GM19240 (cell line): ENCODE data around the gene KISS1R.
"Not testable (repeated sequence)": the region's sequence is repeated elsewhere in the genome, so short reads cannot be mapped to it uniquely, and the experiment has no call there.

Experiments used
- DNase-seq: peaks from one replicate; pipeline ENCODE4 v3.0.0; 2011; ENCODE audit warnings: low spot score; ENCODE audit not compliant: insufficient read length

The KISS1R gene

DNA sequence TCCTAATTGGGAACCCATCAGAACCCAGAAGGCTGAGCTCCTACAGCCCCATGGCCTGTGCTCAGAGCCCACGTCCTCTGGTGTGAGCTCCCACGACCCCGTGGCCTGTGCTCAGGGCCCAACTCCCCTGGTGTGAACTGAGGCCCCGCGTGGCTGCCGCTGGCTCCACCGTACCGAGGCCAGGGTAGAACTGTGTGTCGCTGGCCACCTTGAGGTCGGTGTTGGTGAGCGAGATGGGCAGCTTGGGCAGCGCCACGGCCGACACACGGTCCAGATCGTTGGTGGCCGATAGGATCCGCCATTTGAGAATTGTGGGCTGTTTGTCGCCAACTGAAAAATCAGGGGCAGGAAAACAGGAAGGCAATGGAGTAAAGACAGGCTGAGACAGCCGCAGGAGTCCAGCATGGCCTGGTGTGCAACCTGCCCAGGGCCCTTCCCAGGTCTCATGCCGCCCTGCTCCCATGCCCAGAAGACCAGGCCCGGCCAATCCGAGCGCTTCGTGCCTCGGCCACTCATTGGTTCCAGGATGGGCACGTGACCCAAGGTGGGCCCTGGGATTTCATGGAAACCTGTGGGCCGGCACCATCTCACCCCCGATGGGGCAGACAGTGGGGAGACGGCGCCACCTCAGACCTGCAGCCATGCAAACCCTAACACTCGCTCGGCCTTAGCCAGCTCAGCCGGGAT, 35.6 kb upstream of the KISS1R start:
- DNase-seq, result no peak

DNA sequence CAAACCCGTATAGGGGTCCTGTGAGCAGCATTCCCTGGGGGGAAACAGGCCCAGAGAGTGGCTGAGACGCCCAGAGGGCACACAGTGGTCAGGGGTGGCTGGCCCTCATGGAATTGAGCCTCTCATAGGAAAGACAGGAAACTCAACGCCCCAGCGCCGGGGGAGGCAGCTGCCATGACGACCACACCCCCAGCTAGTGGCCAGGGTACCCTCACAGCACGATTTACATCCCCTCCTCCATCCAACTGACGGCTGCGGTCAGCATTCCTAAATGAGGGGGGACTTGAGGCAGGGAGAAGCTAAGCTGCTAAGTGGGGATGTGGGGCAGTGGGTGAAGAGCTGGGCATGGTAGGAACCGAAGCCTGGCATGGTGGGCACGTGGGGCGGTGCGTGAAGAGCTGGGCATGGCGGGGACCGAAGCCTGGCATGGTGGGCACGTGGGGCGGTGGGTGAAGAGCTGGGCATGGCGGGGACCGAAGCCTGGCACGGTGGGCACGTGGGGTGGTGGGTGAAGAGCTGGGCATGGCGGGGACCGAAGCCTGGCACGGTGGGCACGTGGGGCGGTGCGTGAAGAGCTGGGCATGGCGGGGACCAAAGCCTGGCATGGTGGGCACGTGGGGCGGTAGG, 34.1 kb upstream of the KISS1R start:
- no peak for DNase-seq

GRCh38 chr19:883661-884211, 33.4 kb upstream of the KISS1R start:
- DNase-seq, result no peak

- DNase-seq, result no peak
Measured at GRCh38 chr19:884420-885211, 32.5 kb upstream of the KISS1R start.

GRCh38 chr19:885536-886224, 31.5 kb upstream of the KISS1R start:
- DNase-seq, result no peak

DNA sequence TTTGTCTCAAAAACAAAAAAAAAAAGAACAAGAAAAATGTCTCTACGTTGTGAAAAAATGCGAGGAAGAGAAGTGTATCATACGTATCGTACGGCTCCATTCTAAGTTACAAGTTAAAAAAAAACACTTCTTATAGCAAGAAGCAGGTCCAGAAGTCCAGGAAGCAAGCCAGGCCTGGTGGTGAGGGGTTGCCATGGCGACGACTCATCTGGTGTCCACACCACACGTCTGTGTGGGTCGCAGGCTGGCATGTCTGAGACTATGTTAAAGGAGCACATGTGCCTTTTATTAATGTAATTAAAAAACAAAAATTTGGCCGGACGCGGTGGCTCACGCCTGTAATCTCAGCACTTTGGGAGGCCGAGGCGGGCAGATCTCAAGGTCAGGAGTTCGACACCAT, 30.1 kb upstream of the KISS1R start:
- DNase-seq, result no peak

DNA sequence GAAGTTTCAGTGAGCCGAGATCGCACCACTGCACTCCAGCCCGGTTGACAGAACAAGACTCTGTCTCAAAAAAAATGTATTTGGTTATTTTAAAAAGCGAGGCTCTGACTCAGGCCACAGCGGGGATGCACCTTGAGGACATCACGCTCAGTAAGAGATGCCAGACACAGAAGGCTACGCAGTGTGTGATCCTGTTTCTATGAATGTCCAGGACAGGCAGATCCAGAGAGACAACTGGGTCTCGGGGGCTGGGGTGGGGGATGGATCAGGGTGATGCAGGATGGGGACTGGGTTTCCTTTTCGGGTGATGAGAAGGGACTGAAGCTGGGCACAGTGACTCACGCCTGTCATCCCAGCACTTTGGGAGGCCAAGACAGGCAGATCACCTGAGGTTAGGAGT, 29.5 kb upstream of the KISS1R start:
- DNase-seq, result no peak

GRCh38 chr19:888581-889385, 28.4 kb upstream of the KISS1R start:
- no peak for DNase-seq

DNA sequence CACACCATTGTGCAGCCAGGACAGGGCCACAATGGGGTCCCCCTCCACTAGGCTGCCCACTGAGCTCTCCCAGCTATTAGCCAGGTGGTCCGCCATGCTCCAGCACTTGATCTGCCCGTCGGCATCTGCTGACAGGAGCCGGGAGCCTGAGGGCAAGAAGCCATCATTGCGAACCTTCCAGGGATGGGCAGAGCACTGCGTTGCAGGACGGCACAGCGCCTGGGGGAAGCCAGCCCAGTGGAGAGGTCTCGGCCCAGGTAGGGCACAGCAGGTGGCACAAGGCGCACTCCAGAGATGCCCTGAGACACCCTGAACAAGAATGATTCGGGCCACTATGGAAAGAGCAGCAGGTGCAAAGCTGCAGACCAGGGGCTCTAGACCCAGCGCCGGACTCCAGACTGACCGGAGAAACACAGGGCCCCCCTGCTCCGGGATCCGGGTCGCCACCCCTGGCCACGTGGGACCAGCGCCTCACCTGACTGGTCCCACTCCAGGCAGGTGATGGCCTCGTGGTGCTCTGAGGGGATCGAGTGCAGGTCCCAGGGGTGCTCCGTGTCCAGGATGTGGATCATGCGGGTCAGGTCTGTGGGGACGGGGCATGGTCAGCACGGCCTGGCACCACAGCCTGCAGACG, 27.4 kb upstream of the KISS1R start:
- DNase-seq, result no peak

- no peak for DNase-seq
Measured at GRCh38 chr19:890831-891230, 26.3 kb upstream of the KISS1R start.

DNA sequence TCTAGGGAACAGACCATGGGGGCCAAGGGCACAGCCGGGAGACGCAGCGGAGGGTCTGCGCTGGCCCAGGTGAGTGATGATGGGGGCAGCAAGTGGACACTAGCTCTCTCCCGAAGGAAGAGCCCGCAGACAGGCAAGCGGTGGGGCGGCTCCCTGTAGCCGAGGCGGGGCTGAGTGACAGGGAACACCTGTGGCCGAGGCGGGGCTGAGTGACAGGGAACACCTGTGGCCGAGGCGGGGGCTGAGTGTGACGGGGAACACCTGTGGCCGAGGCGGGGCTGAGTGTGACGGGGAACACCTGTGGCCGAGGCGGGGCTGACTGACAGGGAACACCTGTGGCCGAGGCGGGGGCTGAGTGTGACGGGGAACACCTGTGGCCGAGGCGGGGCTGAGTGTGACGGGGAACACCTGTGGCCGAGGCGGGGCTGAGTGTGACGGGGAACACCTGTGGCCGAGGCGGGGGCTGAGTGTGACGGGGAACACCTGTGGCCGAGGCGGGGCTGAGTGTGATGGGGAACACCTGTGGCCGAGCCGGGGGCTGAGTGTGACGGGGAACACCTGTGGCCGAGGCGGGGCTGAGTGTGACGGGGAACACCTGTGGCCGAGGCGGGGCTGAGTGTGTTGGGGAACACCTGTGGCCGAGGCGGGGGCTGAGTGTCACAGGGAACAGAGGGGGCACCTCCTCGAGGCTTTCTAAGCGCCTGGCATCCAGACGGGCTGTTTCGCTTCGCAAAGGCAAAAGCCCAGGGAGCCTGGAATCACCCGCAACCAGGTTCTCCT, 25.5 kb upstream of the KISS1R start:
- not testable (repeated sequence) for DNase-seq

DNA sequence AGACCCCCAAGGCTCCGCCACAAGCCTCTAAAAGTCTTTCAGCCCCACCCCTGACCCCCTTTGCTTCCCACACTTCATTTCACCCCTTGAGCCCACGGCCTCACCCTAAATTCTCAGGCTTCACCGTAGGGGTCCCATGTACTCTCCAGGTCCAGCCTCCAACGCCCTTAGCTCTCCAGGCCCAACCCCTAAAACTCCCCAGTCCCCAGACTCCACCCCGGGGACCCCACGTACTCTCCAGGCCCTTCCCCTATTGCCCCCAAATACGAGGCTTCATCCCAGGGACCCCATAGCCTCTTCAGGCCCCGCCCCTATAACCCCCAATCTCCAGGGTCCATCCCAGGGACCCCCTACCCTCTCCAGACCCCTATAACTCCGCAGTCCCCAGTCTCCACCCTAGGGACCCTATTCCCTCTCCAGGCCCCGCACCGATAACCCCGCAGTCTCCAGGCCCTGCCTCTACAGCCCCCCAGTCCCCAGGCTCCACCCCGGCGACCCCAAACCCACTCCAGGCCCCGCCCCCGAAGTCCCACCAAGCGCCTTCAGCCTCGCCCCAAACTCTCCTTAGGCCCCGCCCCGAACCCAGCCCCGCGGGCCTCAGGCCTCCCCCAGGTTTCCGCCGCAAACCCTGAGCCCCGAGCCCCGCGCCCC, 24.8 kb upstream of the KISS1R start:
- DNase-seq, result peak; percentile 60

DNA sequence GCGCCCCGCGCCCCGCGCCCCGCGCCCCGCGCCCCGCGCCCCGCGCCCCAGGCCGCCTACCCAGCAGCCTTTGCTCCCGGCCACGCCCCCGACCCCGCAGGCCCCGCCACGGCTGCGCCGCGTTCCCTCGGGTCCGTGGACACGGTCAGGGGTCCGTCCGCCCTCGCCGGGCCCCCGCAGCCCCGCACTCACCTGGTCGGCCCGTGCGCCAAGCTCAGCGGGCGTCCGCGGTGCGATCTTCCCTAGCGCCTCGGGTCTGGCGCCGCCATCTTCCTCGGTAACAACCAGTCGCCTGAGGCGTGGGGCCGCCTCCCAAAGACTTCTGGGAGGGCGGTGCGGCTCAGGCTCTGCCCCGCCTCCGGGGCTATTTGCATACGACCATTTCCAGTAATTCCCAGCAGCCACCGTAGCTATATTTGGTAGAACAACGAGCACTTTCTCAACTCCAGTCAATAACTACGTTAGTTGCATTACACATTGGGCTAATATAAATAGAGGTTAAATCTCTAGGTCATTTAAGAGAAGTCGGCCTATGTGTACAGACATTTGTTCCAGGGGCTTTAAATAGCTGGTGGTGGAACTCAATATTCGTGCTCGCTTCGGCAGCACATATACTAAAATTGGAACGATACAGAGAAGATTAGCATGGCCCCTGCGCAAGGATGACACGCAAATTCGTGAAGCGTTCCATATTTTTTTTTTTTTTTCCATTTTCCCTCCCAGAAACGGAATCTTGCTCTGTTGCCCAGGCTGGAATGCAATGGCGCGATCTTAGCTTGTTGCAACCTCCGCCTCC, 24.0 kb upstream of the KISS1R start, which contains the start of the genes MED16 and RNU6-9:
TSS of gene MED16 (minus strand) at position 294 of the 796 bp plus-strand sequence. CDS start 2,056 bp downstream, outside the sequence.
TSS of gene RNU6-9 (plus strand) at position 591 of the 796 bp plus-strand sequence.
- DNase-seq, result peak; percentile 100

DNA sequence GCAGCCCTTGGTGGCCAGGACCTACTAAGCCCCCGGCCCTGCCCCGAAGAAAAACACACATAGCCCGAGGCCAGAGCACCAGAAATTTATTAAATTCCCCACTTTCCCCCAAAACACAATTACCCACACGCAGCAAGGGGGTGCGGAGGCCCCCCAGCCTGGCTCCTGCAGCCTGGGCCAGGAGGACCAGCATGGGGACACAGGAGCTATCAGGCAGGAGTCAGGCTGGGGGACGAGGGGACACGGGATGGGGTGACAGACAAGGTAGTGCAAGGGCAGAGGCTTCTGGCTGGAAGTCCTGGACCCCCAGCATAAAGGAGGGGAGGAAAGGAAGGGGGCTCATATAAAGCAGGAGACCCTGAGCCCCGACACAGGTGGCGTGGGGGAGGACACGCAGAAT, 20.7 kb upstream of the KISS1R start:
- DNase-seq, result no peak

GRCh38 chr19:896999-897398, 20.1 kb upstream of the KISS1R start:
- DNase-seq, result no peak

DNA sequence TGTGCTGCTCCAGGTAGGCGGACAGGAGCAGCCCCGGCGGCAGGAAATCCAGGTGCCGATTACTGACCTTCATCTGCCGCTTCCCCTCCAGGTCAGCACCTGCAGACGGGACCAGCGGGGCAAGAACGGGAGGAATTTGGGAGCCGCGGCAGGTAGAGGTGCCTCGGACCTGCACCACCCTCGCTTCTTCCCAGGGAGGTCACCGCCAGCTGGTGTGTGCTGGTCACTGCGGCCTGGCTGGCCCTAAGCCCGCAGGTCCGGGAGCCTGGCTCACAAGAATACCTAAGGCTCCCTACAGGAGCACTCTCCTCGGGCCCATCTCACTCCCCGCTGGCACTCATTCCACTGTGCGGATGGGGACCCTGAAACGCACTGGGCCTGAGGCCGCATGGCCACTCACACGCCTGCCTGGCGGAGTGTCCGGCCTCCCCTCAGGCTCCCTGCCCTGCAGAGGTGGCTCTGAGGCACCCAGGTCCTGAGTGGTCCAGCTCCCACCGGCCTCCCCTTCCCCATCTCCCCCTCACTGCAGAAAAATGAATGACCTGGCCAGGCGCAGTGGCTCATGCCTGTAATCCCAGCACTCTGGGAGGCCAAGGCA, 19.6 kb upstream of the KISS1R start:
- no peak for DNase-seq

- no peak for DNase-seq
Measured at GRCh38 chr19:898663-899062, 18.5 kb upstream of the KISS1R start.
